ENCODE measurements around the gene ARAF.

ARAF gene

GRCh38 chrX:47523713-47524166 lies 37.3 kb upstream of the ARAF start:
- peak overlapping the region; percentile 61 for H3K4me3 ChIP-seq (ENCODE audit: low read depth, low read length)
- no peak for DNase-seq (ENCODE audit: low read depth)
- no peak for TF ChIP-seq CTCF (conservative IDR thresholded peaks at IDR 0.05; ENCODE audit: low read depth, low read length)

DNA sequence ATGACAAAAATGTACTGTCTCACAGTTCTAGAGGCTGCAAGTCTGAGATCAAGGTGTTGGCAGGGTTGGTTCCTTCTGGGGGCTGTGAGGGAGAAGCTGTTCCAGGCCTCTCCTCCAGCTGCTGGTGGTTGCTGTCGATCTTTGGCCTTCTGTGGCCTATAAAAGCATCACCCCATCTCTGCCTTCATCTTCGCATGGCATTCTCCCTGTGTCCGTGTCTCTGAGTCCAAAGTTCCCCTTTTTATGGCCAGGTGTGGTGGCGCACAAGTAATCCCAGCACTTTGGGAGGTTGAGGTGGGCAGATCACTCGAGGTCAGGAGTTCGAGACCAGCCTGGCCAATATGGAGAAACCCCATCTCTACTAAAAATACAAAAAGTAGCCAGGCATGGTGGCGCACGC lies 31.5 kb upstream of the ARAF start:
- no peak overlapping the region for H3K4me3 ChIP-seq (ENCODE audit: low read depth, low read length)
- no peak for DNase-seq (ENCODE audit: low read depth)
- TF ChIP-seq CTCF (conservative IDR thresholded peaks at IDR 0.05; ENCODE audit: low read depth, low read length), result no peak

GRCh38 chrX:47530049-47530448 lies 31.0 kb upstream of the ARAF start:
- no peak overlapping the region for H3K4me3 ChIP-seq (ENCODE audit: low read depth, low read length)
- TF ChIP-seq CTCF (conservative IDR thresholded peaks at IDR 0.05; ENCODE audit: low read depth, low read length), result no peak
- no peak for DNase-seq (ENCODE audit: low read depth)

DNA sequence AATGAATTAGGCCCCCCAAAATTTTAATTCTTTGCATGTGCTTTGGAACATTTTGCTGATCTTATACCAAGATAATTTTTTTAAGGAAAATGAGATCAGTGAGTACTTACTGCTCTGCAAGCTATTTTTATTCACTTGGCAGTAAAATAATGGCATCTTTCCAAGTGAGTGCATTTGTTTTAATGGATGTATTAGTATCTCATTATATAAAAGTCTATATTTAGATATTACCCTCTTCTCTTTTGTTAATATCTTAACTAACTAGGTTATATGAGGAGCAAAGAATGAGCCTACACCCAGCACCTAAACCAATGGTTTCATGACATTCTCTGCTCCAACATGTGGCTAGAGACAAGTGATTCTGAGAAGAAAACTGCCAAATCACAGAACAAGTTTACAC lies 21.1 kb upstream of the ARAF start:
- no peak overlapping the region for H3K4me3 ChIP-seq (ENCODE audit: low read depth, low read length)
- TF ChIP-seq CTCF (conservative IDR thresholded peaks at IDR 0.05; ENCODE audit: low read depth, low read length), result no peak
- no peak for DNase-seq (ENCODE audit: low read depth)

- TF ChIP-seq CTCF (conservative IDR thresholded peaks at IDR 0.05; ENCODE audit: low read depth, low read length), result peak; percentile 69
- H3K4me3 ChIP-seq (ENCODE audit: low read depth, low read length), result no peak overlapping the region
- DNase-seq (ENCODE audit: low read depth), result peak; percentile 95
Measured at GRCh38 chrX:47540754-47541538, 20.1 kb upstream of the ARAF start.

DNA sequence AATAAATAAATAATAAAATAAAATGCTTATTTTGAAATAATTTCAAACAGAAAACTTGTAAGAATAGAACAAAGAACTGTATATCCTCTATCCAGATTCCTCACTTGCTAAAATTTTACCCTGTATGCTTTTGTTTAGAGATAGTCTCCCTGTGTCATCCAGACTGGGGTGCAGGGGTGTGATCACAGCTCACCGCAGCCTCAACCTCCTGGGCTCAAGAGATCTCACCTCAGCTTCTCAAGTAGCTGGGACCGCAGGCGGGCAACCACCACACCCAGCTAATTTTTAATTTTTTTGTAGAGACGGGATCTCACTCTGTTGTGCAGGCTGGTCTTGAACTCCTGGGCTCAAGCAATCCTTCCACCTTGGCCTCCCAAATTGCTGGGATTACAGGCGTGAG lies 17.5 kb upstream of the ARAF start:
- no peak for DNase-seq (ENCODE audit: low read depth)
- no peak overlapping the region for H3K4me3 ChIP-seq (ENCODE audit: low read depth, low read length)
- no peak for TF ChIP-seq CTCF (conservative IDR thresholded peaks at IDR 0.05; ENCODE audit: low read depth, low read length)

- no peak for TF ChIP-seq CTCF (conservative IDR thresholded peaks at IDR 0.05; ENCODE audit: low read depth, low read length)
- DNase-seq (ENCODE audit: low read depth), result peak; percentile 97
- peak overlapping the region; percentile 64 for H3K4me3 ChIP-seq (ENCODE audit: low read depth, low read length)
Measured at GRCh38 chrX:47556045-47556623, 4.9 kb upstream of the ARAF start.

Data from choroid plexus epithelial cell (primary cell).